K562 (cell line): ENCODE results near the gene AGPAT4. TPM values are rescaled to one million over a fixed set of nuclear protein-coding genes. Genes with fewer than 3 reads are reported as not detected.

Experiments used
- ATF1 ChIP-seq, 2 experiments: fragments of 450-650 bp in 1 of 2; IDR thresholded peaks; 2 replicates each; pipeline ENCODE4 v1.6.1; 2016; ENCODE audit warnings: missing compliant biosample characterization in 1 of 2, missing genetic modification characterization in 1 of 2
- BHLHE40 ChIP-seq: IDR thresholded peaks from 2 replicates; pipeline ENCODE4 v1.6.1; 2011; ENCODE audit warnings: low read length, improper control_type of control experiment
- HMBOX1 ChIP-seq: sonication (generic); IDR thresholded peaks from 2 replicates; pipeline ENCODE4 v1.6.1; 2016
- L3MBTL2 ChIP-seq: fragments of 450-650 bp; IDR thresholded peaks from 2 replicates; pipeline ENCODE4 v1.6.1; 2016; ENCODE audit warnings: mild to moderate bottlenecking, moderate library complexity
- NEUROD1 ChIP-seq: fragments of 150-350 bp; IDR thresholded peaks from 2 replicates; pipeline ENCODE4 v1.6.1; 2014; ENCODE audit warnings: borderline replicate concordance, low read length, low read depth; ENCODE audit not compliant: partially characterized antibody
- RNF219 ChIP-seq: fragments of 250-450 bp; sonication (Bioruptor Pico); IDR thresholded peaks from 2 replicates; pipeline ENCODE4 v1.5.0; 2022; ENCODE audit warnings: mild to moderate bottlenecking
- SMARCC2 ChIP-seq: fragments of 450-650 bp; IDR thresholded peaks from 2 replicates; pipeline ENCODE4 v1.6.1; 2017; ENCODE audit warnings: antibody characterized with exemption, moderate library complexity, mild to moderate bottlenecking, low read depth
- SREBF1 ChIP-seq: fragments of 150-350 bp; IDR thresholded peaks from 2 replicates; pipeline ENCODE4 v1.6.1; 2014; ENCODE audit warnings: antibody characterized with exemption, low read depth, low read length, borderline replicate concordance
- THRAP3 ChIP-seq: fragments of 450-650 bp; IDR thresholded peaks from 2 replicates; pipeline ENCODE4 v1.6.1; 2016; ENCODE audit warnings: mild to moderate bottlenecking, inconsistent platforms, borderline replicate concordance
- TRIM24 ChIP-seq, 2 experiments: fragments of 450-650 bp; IDR thresholded peaks; 2 replicates each; pipeline ENCODE4 v1.6.1; 2016
- polyA plus RNA-seq, 8 experiments: library from polyadenylated mRNA; depleted of rRNA in 4 of 8; stranded (reverse) in 5 of 8; unstranded in 3 of 8; fragments of >200 nt; fragmentation: Nextera tagmentation in 2 of 8; fragmentation: Illumina TruSeq in 1 of 8; extraction: Ambion mirVana in 2 of 8; extraction: Trizol in 1 of 8; gene quantifications; 2 replicates each; pipeline versions ENCODE4 v1.2.1 to v1.2.3, GENCODE V29; 2011 to 2014; ENCODE audit warnings: inconsistent platforms in 1 of 8, missing spikeins in 1 of 8
- total RNA-seq, 7 experiments: library from RNA; depleted of rRNA in 6 of 7; stranded (reverse); fragments of >200 nt in 6 of 7; fragmentation: Illumina TruSeq in 2 of 7; extraction: Trizol in 2 of 7; gene quantifications; 2 replicates each; pipeline versions ENCODE4 v1.2.1 to v1.2.3, GENCODE V29; 2011 to 2021; ENCODE audit warnings: low replicate concordance in 1 of 7

AGPAT4 gene
- total and polyA plus RNA-seq, 9 of the 15 experiments (the other 6 are each of a cell fraction or from before 2014, with no cell fraction given) = 2.2 to 15.0 (median 5.7) TPM

DNA sequence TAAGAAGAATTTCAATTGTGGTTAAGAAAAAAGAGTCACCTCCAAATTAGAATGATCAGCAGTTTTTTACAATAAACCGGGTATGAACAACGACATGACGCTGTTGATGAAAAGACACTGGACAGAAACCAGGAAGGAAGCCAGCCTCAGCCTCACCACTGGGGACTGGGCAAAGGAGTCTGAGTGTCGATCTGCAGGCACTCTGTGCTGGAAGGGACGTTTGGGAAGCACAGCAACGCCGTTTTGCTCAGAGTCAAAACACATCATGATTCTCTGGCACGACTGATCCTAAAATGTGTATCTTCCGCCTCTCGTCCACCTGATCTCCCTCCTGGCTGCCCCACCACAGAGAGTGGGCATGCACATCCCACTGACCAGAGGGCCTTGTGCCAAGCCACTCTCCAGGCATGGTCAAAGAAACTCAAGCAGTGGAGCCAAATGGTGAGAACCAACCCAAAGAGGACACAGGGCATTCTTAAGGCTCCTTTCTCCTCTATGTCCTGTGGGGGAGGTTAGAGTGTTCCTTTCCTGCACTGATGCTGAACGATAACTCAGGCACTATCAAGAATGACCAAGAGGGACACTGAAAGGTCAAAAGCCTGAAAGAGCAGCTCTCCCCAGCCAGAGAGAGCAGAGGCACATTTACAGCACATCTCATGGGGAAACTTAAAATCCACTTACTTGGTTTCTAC, 68.8 kb downstream of the AGPAT4 start (continued):
- no peak for TF ChIP-seq RNF219 (CRISPR knock-in tag)
- TF ChIP-seq THRAP3 = no peak
- peak; percentile 49; the same call in 1 of the 2 replicates for TF ChIP-seq L3MBTL2
- peak; percentile 78 to 90 for TF ChIP-seq TRIM24 (IDR thresholded peaks at IDR 0.05)
- peak; percentile 71; the same call in 1 of the 2 replicates for TF ChIP-seq HMBOX1
- peak; percentile 80 for TF ChIP-seq SMARCC2
- peak; percentile 75 for TF ChIP-seq NEUROD1
- peak; percentile 53 for TF ChIP-seq BHLHE40
- no peak for TF ChIP-seq ATF1 (CRISPR knock-in tag; IDR thresholded peaks at IDR 0.05)
- TF ChIP-seq ATF1 (tag; IDR thresholded peaks at IDR 0.05) = peak; percentile 62
- no peak for TF ChIP-seq SREBF1
- TF ChIP-seq, all 486 proteins: peak for 187
